HG02943 (cell line): ENCODE data around the gene A1BG.
"Not testable (repeated sequence)": the region's sequence is repeated elsewhere in the genome, so short reads cannot be mapped to it uniquely, and the experiment has no call there.

Experiments used
- ATAC-seq: cut with Tn5 transposase; IDR thresholded peaks from one replicate; pipeline ENCODE4 v1.9.1; 2021; ENCODE audit warnings: mild to moderate bottlenecking, low read depth, moderate library complexity; ENCODE audit not compliant: unreplicated experiment

The A1BG gene

DNA sequence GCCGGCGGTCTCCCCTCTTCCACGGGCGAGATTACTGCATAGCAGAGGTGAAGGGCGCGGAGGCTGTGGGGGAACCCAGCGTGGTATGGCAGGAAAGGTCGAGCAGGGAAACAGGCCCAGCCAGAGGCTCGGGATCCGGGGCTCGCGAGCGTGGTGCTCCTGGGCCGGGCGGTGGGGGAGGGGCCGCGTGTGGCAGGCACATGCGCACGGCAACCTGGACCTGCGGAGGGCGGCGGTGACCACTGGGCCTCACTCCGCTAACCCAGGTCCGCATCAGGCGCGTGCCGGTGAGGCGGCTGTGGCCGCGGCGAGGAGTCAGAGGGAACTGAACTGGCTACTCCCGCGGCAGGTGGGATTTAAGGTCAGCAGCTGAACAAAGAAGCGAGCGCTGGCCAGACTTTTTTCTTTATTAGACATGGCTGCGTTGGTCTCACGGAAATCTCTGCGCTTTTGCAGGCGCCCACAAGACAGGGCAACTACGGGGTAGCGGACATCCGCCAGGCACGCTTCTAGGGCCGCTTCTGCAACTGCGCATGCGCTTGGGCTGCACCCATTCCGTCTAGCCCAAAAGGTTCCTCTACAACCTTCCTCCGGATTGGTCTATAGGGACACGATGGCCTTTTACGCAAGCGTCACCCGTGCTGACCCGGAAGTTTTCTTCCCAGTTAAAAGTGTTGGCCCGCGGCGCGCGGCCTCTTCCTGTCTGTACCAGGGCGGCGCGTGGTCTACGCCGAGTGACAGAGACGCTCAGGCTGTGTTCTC is 33.5 kb upstream of the A1BG start, which contains the start of gene RPS5:
Gene RPS5 (plus strand): TSS at position 694 of the 762 bp plus-strand sequence. CDS start 869 bp downstream, outside the sequence.
- ATAC-seq, result peak; percentile 85

DNA sequence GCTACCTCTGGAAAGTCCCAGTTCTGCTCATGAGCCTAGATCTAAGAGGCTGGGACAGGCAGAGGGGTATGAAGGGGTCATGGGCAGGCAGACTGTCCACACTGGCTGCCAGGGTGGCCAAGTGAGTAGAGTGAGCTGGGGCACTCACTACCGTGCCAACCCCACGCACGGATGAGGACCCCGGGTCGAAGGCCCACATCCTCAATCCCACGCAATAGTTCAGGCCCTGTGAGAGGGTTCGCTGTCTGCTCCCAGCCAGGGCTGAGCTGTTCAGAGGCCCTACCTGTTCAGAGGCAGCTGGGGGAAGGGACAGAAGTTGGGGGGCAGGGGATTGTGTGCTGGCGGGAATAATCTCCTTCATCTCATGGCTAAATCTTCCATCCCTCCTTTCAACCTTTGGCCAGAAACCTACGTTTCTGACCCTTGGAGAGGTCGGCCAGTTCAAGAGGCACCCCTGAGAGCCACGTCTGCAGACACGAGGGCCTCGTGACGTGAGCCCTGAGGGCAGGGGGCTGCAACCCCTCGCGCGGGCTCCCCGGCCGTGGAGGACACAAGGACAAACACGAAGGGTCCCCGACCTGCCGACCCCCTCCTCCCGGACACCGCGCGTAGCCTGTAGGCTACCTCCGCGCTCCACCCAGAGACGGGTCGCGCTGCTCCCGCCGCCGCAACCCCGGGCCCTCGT is 32.7 kb upstream of the A1BG start:
- peak; percentile 6 for ATAC-seq

DNA sequence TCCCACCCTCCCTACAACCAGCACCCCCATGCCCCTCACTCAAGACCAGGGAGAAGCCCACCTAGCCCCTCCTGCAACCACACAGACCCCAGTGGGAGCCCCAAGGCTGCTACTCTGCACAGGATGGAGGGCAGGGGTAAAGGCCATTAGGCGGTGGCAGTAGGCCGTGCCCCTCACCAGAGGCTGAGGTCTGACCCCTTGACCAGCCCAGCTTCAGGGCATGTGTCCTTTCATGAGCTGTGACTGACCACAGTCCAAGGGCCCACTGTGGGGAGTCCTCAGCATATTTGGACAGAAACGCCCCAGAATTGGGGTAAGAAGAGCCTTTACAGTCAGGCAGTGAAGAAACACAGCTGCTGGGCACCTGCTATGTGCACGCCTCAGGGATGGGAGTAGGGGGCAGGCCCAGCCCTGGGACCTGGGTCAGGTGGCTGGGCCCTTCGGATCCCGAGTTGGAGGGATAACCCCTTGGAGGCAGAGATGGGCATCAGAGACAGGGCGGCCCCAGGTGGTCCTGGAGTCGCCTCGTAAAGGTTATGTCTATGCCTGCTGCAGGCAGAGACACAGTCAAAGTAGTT is 32.1 kb upstream of the A1BG start:
- ATAC-seq, result no peak

DNA sequence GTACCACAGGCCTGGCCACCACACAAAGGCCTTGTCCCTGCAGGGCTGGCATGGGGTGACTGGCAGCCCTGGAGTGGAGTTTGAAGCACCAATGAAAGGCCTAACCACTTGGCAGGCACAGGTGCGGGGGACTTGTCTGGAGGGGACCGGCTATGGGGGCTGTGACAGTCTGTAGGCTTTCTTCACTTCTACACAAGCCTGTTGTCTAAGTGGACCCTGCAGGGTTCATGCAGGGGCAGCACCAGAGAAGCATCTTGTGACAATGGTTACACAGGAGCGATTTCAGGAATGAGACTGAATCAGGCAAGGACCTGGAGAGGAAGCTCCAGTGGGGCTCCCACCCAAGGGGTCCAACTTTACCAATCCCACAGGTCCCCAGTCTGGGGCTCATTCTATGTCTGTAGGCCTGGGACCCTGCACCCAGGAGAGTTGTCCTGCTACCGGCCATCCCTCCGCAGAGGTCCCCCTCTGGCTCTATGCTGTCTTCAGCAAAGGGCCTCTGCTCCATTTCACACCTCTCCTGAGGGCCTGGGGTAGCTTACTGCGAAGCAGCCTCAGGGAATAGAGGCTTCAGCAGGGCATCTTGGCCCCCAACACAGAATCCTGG is 29.8 kb upstream of the A1BG start:
- ATAC-seq, result no peak

DNA sequence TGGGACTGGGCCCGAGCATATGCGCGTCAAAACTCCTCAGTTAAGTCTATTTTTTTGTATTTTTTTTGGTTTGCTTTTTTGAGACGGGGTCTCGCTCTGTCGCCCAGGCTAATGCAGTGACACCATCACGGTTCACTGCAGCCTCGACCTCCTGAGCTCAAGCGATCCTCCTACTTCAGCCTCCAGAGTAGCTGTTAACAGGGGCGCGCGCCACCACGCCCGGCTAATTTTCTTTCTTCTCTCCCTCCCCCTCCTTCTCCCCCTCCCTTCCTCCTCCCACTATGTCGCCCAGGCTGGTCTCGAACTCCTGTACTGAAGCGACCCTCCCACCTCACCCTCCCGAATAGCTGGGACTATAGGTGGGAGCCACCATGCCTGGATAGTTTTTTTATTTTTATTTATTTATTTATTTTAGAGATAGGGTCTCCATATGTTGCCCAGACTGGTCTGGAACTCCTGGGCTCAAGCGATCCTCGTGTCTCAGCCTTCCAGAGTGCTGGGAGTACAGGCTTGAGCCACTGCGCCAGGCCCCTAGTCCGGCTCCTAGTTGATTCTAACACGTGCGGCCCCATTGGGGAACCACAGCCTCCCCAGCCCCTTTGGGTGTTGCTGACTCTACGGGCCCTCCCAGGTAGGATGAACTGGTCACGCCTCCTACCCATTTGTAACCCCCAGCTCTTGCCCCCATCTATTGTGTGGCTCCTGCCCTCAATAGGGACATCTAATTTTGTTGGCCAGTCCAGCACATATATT is 28.3 kb upstream of the A1BG start:
- no peak for ATAC-seq

DNA sequence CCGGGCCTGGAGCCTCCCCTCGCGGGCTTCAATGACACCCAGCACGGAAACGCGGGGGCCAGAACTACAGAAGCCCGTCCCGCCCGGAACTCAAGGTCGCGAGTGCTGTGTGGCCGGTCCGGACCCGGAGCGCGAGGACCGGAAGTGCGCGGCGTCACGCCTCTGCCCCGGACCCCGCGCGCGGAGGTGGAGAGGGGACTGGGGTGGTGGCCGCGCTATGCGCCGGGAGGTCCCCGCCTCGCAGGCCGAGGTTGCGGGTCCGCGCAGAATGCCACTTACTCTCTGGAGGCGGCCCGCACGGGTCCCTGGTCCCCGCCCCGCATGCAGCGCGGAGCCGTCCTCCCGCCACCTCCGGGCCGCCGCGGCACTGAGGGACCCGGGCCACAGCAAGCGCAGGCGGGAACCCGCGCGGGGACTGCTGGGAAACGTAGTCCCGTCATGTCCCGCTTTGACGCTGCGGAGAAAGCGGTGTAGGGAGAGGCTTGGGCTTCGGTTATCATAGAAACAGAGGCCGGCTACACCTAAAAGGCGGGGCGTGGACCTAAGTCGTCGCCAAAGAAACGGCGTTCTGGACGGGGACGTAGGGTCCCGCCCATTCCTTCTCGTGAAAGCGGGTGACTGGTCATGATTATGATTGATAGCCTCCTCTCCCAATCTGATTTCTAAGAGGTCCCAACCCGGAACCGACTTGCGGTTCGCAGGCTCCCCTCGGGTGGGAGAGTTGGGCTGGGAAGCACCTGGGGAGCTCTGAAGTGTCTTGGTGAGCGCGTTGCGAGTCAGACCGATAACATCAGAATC is 27.6 kb upstream of the A1BG start, which contains the start of gene ZNF837:
Gene ZNF837 (minus strand): TSS at position 369 of the 798 bp plus-strand sequence. CDS start 11,698 bp downstream, outside the sequence.
- peak; percentile 74 for ATAC-seq

DNA sequence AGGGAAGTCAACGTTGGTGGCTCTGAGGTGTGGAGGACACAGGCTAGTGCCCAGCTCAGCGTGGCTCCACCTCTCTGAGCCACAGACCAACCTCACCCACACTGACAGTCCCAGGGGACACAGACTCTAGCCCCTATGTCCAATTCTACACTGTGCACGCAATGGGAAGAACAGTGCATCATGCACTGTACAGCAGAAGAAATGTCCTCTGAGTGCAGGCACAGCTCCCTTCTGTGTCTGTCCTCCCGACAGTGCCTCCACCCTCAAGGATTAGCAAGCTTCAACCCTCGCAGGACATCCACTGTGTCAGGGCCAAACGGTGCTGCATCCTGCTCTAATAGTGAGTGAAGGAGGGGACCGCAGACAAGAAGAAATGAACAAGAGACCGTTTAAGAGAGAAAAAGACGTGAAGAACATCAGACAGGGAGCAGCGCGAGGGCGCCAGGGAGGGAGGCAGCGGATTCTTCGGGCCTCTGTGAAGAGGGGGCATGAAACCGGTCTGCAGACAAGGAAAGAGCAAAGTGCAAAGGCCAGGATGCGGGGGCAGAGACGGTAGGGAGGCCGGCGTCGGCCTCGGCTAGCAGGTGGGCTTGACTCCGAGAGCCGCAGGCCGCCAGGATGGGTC is 26.9 kb upstream of the A1BG start:
- no peak for ATAC-seq

DNA sequence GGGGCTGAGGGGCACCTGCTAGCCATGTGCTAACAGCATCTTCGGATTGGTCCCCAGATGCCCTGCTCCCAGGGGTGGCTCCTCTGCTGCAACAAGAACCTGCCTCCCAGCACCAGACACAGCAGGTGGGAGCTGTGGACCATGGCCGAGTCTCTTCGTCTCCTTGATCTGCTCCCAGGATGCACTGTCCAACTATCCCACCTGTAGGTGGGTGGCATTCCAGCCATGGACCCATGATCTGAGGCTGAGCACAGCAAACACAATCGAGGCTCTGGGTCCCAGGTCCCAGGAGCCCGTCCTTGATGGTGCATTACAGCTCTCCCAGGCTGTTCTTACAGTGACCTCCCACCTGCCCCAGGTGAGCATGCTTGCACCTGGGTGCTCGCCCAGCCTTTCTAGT is 26.0 kb upstream of the A1BG start:
- ATAC-seq, result no peak

DNA sequence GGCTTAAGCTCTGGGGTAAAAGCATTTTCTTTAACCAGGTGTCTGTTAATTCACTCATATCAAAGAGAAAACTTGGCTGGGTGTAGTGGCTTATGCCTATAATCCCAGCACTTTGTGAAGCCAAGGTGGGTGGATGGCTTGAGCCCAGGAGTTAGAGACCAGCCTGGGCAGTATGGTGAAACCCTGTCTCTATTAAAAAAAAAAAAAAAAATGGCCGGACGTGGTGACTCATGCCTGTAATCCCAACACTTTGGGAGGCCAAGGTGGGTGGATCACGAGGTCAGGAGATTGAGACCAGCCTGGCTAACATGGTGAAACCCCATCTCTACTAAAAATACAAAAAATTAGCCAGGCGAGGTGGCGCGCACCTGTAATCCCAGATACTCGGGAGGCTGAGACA is 23.4 kb upstream of the A1BG start:
- not testable (repeated sequence) for ATAC-seq

DNA sequence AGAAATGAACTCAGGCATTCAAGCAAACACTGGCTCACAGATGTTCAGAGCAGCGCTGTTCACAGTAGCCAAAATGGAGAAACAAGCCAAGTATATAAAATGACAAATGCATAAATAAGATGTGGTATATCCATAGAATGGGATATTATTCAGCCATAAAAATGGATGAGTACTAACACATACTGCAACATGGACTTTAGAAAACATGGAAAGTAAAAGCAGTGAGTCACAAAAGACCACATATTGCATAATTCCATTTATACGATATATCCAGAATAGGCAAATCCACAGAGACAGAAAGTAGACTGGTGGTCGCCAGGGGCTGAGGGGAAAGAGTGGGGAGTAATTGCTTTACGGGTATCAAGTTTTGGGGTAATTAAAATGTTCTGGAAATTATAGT is 20.9 kb upstream of the A1BG start:
- no peak for ATAC-seq

DNA sequence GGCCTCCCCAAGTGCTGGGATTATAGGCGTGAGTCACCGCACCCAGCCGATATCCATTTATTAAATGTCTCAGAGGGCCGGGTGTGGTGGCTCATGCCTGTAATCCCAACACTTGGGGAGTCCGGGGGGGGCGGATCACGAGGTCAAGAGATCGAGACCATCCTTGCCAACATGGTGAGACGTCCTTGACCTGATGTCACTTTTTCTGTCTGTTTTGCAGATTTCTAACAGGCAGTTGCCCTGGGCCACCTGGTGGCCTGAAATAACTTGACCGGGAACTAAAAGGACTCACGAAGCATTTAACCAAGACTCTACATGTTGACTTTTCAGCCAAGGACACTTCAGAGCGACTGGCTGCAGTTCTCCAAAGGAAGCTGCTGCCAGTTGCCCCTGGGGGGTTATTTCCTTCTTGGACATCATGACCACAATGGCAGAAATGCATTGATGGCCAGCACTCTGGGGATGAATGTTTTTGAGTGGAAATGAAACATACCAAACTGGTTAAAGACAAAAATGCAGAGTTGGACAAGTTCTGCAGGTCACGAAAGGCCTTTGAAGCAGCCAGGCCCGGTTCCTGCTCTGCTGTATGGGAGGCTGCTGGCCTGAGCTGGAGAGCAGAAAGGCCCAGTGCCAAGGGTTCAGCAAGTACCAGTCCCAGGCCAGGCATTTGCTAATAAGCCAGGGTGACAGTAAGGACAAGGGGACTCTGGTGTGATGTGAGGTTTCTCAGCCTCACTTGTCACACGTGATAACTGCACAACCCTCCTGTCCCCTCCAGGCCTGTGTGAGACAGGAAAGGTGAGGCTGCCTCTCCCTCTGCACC is 19.2 kb upstream of the A1BG start:
- ATAC-seq, result no peak

DNA sequence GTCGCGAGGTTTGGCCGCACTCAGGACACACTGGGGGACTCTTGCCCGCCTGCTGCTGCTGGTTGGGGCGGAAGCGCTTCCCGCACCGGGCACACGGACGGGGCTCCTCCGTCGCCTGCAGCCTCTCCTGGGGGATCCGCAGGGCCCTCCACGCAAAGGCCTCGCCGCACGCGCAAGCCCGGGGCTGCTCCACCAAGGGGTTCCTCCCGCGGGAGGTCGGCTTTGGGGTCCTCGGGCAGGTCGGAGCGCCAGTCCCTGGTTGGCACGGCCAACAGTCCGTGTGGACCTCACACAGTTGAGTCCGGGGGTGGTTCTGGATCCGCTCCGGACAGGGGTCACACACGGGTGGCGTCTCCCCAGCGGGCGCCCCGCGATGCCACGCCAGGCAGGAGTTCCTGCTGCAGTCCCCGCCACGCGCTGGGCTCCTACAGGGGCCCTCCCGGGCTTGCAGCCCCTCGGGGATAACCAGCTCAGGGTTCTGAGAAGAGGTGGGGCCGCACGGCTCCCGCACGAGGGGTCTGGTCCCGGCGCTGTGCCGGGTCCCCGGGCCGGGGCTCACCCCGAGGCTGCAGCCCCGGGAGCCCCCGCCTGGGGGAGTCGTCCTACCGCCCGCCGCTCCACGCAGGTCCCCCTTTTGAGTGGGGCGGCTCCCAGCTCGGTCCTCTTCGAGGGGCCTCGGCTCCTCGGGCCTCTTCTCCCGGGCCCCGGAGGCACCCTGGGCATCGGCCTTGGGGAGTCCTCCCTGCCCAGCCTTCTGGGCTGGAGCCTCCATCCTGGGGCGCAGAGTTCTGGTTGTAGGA is 15.5 kb upstream of the A1BG start:
- no peak for ATAC-seq

DNA sequence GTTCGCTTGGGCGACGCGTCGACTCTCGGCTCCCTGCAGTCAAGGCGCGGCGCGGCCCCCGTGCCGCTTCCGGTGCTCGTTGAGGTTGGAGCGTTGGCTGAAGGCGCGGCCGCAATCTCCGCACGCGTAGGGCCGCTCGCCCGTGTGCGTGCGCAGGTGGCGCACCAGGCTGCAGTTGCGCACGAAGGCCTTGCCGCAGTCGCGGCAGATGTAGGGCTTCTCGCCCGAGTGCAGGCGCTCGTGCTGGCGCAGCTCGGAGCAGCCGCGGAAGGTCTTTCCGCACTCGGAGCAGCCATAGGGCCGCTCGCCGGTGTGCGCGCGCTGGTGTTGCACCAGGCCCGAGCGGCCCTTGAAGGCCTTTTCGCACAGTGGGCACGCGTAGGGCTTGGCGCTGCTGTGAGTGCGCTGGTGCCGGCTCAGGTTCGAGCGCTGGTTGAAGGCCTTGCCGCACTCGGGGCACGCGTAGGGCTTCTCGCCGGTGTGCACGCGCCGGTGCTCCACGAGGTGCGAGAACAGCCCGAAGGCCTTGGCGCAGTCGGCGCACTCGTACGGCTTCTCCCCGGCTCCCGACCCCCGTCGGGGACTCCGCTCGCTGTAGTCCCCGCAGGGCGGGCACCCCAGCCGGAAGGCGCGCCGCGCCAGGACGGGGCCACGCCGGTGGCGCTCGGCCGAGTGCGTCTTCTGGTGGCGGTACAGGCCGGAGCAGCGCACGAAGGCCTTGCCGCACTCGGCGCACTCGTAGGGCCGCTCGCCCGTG is 14.6 kb upstream of the A1BG start:
- no peak for ATAC-seq

DNA sequence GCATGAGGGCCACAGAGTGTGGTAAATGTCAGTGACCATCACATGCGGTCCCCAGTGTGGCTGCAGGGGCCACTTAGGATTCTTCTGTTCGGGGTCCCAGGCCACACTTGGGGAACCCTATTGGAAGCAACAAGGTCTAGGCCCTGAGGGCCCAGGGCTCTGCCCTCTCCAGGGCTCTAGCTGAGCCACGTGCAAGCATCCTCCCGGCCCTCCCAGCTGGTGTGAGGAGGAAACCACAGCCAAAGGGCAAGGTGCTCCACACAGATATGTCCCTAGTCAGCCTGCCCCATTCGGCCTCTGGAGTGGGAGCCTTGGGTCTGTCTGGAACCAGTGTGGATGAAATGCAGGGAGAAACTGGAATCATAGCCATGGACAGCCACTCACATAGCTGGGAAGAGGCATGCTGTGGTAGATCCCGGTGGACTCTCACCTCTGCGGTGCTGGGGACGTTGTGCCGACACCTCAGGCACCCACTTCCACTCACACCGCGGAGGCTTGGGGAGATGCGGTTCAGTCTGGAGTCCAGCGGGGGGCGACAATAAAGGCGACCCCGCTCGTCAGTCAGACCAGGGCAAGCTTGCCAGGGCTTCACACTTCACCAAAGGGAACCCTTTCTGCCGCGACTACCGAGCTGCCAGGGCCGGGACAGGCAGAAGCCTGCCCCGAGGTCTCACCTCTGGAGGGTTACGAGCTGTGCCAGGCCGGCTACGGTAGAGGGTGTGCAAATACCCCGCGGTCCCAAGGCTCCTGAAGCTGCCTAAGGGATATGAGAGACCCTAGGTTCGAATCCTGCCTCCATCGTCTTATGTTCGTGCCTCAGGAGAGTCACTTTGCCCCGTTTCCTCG is 13.5 kb upstream of the A1BG start:
- no peak for ATAC-seq

DNA sequence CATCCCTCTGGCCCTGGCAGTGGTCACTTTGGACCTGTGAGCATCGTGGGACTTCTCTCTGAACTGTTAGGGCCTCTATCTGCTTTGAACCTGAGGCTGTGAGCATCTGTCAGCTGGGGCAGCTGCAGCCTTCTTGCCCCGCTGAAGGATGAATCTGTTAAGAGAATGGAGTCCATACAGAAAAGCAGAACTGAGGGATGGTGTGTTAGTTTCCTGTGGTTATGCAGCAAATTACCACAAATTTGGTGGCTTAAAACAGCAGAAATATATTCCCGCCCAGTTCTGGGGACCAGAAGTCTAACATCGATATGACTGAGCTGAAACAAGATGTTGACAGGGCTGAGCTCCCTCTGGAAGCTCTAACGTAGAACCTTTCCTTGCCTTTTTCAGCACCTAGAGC is 10.9 kb upstream of the A1BG start:
- ATAC-seq, result no peak
